Skeletal muscle tissue (tissue), 4 donors: ENCODE measurements around the gene ANKRD11. TPM values are rescaled to one million over a fixed set of nuclear protein-coding genes. Genes with fewer than 3 reads are reported as not detected.
"Not testable (repeated sequence)": the region's sequence is repeated elsewhere in the genome, so short reads cannot be mapped to it uniquely, and the experiment has no call there.

Experiments
- H3K27ac ChIP-seq: one replicate; pipeline ENCODE4 v1.7.0; 2013; ENCODE audit warnings: mild to moderate bottlenecking, low read depth, low read length, inconsistent platforms
- H3K27me3 ChIP-seq, 3 donors: one replicate each; pipeline ENCODE4 v1.7.0; 2013; ENCODE audit warnings: low read length in 3 of 3; ENCODE audit not compliant: control insufficient read depth in 3 of 3, insufficient read depth in 3 of 3
- H3K36me3 ChIP-seq, 3 donors: one replicate each; pipeline ENCODE4 v1.7.0; 2013; ENCODE audit warnings: low read length in 3 of 3; ENCODE audit not compliant: control insufficient read depth in 3 of 3, insufficient read depth in 3 of 3
- H3K4me1 ChIP-seq, 3 donors: one replicate each; pipeline ENCODE4 v1.7.0; 2013; ENCODE audit warnings: low read length in 3 of 3, mild to moderate bottlenecking in 3 of 3; ENCODE audit not compliant: control insufficient read depth in 3 of 3, insufficient read depth in 3 of 3
- H3K4me3 ChIP-seq, 3 donors: one replicate each; pipeline ENCODE4 v1.7.0; 2013; ENCODE audit warnings: low read length in 3 of 3
- H3K9ac ChIP-seq, 3 donors: one replicate each; pipeline ENCODE4 v1.7.0; 2013; ENCODE audit warnings: low read length in 3 of 3, mild to moderate bottlenecking in 3 of 3, moderate library complexity in 2 of 3, low read depth in 1 of 3
- H3K9me3 ChIP-seq, 3 donors: one replicate each; pipeline ENCODE4 v1.7.0; 2013; ENCODE audit warnings: low read length in 3 of 3; ENCODE audit not compliant: control insufficient read depth in 3 of 3
- total RNA-seq: library from RNA; depleted of rRNA; stranded (reverse); fragments of >200 nt; gene quantifications from one replicate; pipeline ENCODE4 v1.2.3, GENCODE V29; 2014
- donor health status: Osteomylitis.

ANKRD11 gene
- total RNA-seq, 1 donor from 2014 or later = 21.4 TPM

- H3K9me3 ChIP-seq = no peaks in the 10 kb centered on the region
- peaks cover 3 to 16% (median 4%) of the 10 kb centered on the region in 3 donors for H3K36me3 ChIP-seq
- no peak overlapping the region for H3K4me3 ChIP-seq
- no peaks in the 10 kb centered on the region for H3K27me3 ChIP-seq
- H3K4me1 ChIP-seq = peaks cover 39 to 53% (median 51%) of the 10 kb centered on the region in 3 donors
- no peak overlapping the region for H3K27ac ChIP-seq
- no peak overlapping the region for H3K9ac ChIP-seq
Observed at GRCh38 chr16:89312194-89312593, 178.2 kb downstream of the ANKRD11 start.

GRCh38 chr16:89311636-89312035 is 178.7 kb downstream of the ANKRD11 start:
- Histone ChIP-seq H3K4me1 (peaks cover 34 to 50% (median 47%) of the 10 kb centered on the region in 3 donors), H3K27me3 (no peaks in the 10 kb centered on the region), H3K9me3 (no peaks in the 10 kb centered on the region), H3K9ac (no peak overlapping the region), H3K36me3 (peaks cover 3 to 14% (median 4%) of the 10 kb centered on the region in 3 donors), H3K27ac (no peak overlapping the region), H3K4me3 (no peak overlapping the region)

- no peak overlapping the region for H3K9ac ChIP-seq
- no peak overlapping the region for H3K27ac ChIP-seq
- peaks cover 7 to 12% (median 11%) of the 10 kb centered on the region in 3 donors for H3K36me3 ChIP-seq
- no peak overlapping the region for H3K4me3 ChIP-seq
- H3K27me3 ChIP-seq = no peaks in the 10 kb centered on the region
- no peaks in the 10 kb centered on the region for H3K9me3 ChIP-seq
- H3K4me1 ChIP-seq = peaks cover 14 to 30% (median 27%) of the 10 kb centered on the region in 3 donors
Observed at GRCh38 chr16:89309438-89310122, 180.8 kb downstream of the ANKRD11 start.

GRCh38 chr16:89308391-89309333 is 181.7 kb downstream of the ANKRD11 start:
- Histone ChIP-seq H3K27ac (no peak overlapping the region), H3K27me3 (no peaks in the 10 kb centered on the region), H3K9ac (no peak overlapping the region), H3K9me3 (no peaks in the 10 kb centered on the region), H3K36me3 (peaks cover 13 to 21% (median 20%) of the 10 kb centered on the region in 3 donors), H3K4me3 (no peak overlapping the region), H3K4me1 (peaks cover 4 to 21% (median 17%) of the 10 kb centered on the region in 3 donors)

- H3K9ac ChIP-seq = no peak overlapping the region
- H3K27me3 ChIP-seq = no peaks in the 10 kb centered on the region
- no peak overlapping the region for H3K27ac ChIP-seq
- no peak overlapping the region for H3K4me3 ChIP-seq
- H3K4me1 ChIP-seq = peaks cover 0 to 25% (median 17%) of the 10 kb centered on the region in 3 donors
- H3K9me3 ChIP-seq = no peaks in the 10 kb centered on the region
- peaks cover 14 to 30% (median 21%) of the 10 kb centered on the region in 3 donors for H3K36me3 ChIP-seq
Observed at GRCh38 chr16:89307421-89307805, 182.9 kb downstream of the ANKRD11 start.

DNA sequence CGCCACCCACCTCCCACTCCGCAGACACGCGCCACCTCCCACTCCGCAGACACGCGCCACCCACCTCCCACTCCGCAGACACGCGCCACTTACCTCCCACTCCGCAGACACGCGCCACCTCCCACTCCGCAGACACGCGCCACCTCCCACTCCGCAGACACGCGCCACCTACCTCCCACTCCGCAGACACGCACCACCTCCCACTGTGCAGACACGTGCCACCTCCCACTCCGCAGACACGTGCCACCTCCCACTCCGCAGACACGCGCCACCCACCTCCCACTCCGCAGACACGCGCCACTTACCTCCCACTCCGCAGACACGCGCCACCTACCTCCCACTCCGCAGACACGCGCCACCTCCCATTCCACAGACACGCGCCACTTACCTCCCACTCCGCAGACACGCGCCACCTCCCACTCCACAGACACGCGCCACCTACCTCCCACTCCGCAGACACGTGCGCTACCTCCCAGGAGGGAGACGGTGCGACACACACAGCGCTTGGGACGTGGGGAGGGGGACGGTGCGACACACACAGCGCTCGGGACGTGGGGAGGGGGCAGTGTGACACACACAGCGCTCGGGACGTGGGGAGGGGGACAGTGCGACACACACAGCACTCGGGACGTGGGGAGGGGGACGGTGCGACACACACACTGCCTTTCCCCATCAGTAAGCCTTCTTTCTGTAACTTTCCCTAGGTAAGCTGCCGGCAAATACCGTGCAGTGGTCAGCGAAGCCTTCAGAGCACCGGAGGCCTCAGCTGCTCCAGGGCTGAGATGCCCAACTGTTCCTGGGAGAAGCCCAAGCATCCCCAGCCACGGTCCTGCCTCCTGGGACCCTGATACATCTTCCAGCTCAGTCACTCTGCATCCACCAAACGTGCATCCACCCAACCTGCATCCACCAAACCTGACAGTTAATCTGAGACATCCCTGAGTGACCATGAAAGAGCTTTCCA is 183.6 kb downstream of the ANKRD11 start:
- Histone ChIP-seq H3K36me3 (peaks cover 14 to 27% (median 19%) of the 10 kb centered on the region in 3 donors), H3K4me1 (peaks cover 3 to 29% (median 18%) of the 10 kb centered on the region in 3 donors)
- H3K27ac ChIP-seq, H3K27me3 ChIP-seq, H3K9ac ChIP-seq, H3K4me3 ChIP-seq, H3K9me3 ChIP-seq: not testable (repeated sequence)

GRCh38 chr16:89304941-89305705 is 185.2 kb downstream of the ANKRD11 start:
- Histone ChIP-seq H3K9me3 (no peaks in the 10 kb centered on the region), H3K36me3 (peaks cover 14 to 27% (median 19%) of the 10 kb centered on the region in 3 donors), H3K4me3 (no peak overlapping the region), H3K9ac (no peak overlapping the region), H3K27me3 (no peaks in the 10 kb centered on the region), H3K27ac (no peak overlapping the region), H3K4me1 (peaks cover 19 to 46% (median 34%) of the 10 kb centered on the region in 3 donors)

GRCh38 chr16:89304181-89304851 is 186.0 kb downstream of the ANKRD11 start:
- Histone ChIP-seq H3K27ac (no peak overlapping the region), H3K36me3 (peaks cover 14 to 27% (median 19%) of the 10 kb centered on the region in 3 donors), H3K4me3 (no peak overlapping the region), H3K9me3 (no peaks in the 10 kb centered on the region), H3K9ac (no peak overlapping the region), H3K27me3 (no peaks in the 10 kb centered on the region), H3K4me1 (peaks cover 25 to 54% (median 41%) of the 10 kb centered on the region in 3 donors)
